Astrocyte (in vitro differentiated cells and primary cell): Measurements from ENCODE around the gene GPR82. TPM values are rescaled to one million over a fixed set of nuclear protein-coding genes. Genes with fewer than 3 reads are reported as not detected.
A peak's percentile ranks its signal among the peaks of the same experiment; 100 is the strongest.

Source experiments
- DNase-seq: peaks from one replicate; pipeline ENCODE4 v3.0.0-alpha.2; 2010; ENCODE audit warnings: low read depth
- FAIRE-seq: peaks from 2 replicates; lab custom pipeline; 2011; peaks lifted over from hg19 to GRCh38; lab: Jason Lieb, UNC
- H2AFZ ChIP-seq: 2 replicates; pipeline ENCODE4 v1.6.0; 2012; ENCODE audit warnings: low read depth, low read length, inconsistent platforms
- H3K27ac ChIP-seq: 2 replicates; pipeline ENCODE4 v1.5.1; 2011; ENCODE audit warnings: low read depth, low read length, inconsistent platforms
- H3K27me3 ChIP-seq: 2 replicates; pipeline ENCODE4 v1.6.0; 2011; ENCODE audit warnings: low read length, inconsistent platforms; ENCODE audit not compliant: insufficient read depth
- H3K36me3 ChIP-seq: 2 replicates; pipeline ENCODE4 v1.5.1; 2011; ENCODE audit warnings: low read length, inconsistent platforms; ENCODE audit not compliant: insufficient read depth
- H3K4me1 ChIP-seq: 2 replicates; pipeline ENCODE4 v1.5.1; 2011; ENCODE audit warnings: low read length, inconsistent platforms; ENCODE audit not compliant: insufficient read depth
- H3K4me2 ChIP-seq: 2 replicates; pipeline ENCODE4 v1.6.0; 2012; ENCODE audit warnings: low read length, inconsistent platforms
- H3K4me3 ChIP-seq: 2 replicates; pipeline ENCODE4 v1.5.1; 2011; ENCODE audit warnings: low read depth, mild to moderate bottlenecking, low read length, inconsistent platforms; ENCODE audit not compliant: insufficient read depth
- H3K79me2 ChIP-seq: 2 replicates; pipeline ENCODE4 v1.6.0; 2012; ENCODE audit warnings: mild to moderate bottlenecking, low read length, inconsistent platforms; ENCODE audit not compliant: insufficient read depth
- H3K9ac ChIP-seq: 2 replicates; pipeline ENCODE4 v1.6.0; 2012; ENCODE audit warnings: mild to moderate bottlenecking, low read length, inconsistent platforms
- H3K9me3 ChIP-seq: 2 replicates; pipeline ENCODE4 v1.5.1; 2012; ENCODE audit warnings: low read depth, mild to moderate bottlenecking, low read length, inconsistent platforms; ENCODE audit not compliant: insufficient read depth
- H4K20me1 ChIP-seq: 2 replicates; pipeline ENCODE4 v1.6.0; 2012; ENCODE audit warnings: low read length, inconsistent platforms; ENCODE audit not compliant: insufficient read depth
- H3K27ac Mint-ChIP-seq: one replicate; pipeline ENCODE4 v1.8.0; 2021; ENCODE audit warnings: mild to moderate bottlenecking, mixed read lengths; ENCODE audit not compliant: unreplicated experiment
- H3K27me3 Mint-ChIP-seq: one replicate; pipeline ENCODE4 v1.8.0; 2021; ENCODE audit warnings: low read depth, mixed read lengths; ENCODE audit not compliant: unreplicated experiment
- H3K36me3 Mint-ChIP-seq: one replicate; pipeline ENCODE4 v1.8.0; 2021; ENCODE audit warnings: low read depth, mixed read lengths; ENCODE audit not compliant: unreplicated experiment
- H3K4me1 Mint-ChIP-seq: one replicate; pipeline ENCODE4 v1.8.0; 2021; ENCODE audit warnings: low read depth, mixed read lengths; ENCODE audit not compliant: unreplicated experiment
- H3K4me3 Mint-ChIP-seq: one replicate; pipeline ENCODE4 v1.8.0; 2021; ENCODE audit warnings: mild to moderate bottlenecking, moderate library complexity, mixed read lengths; ENCODE audit not compliant: unreplicated experiment
- H3K9me3 Mint-ChIP-seq: one replicate; pipeline ENCODE4 v1.8.0; 2021; ENCODE audit warnings: mild to moderate bottlenecking, mixed read lengths; ENCODE audit not compliant: unreplicated experiment
- EZH2 ChIP-seq: IDR thresholded peaks from 2 replicates; pipeline ENCODE4 v1.6.1; 2012; ENCODE audit warnings: mild to moderate bottlenecking, low read length, inconsistent platforms; ENCODE audit not compliant: insufficient read depth
- total RNA-seq: library from RNA; stranded (reverse); gene quantifications from 2 replicates; pipeline ENCODE4 v1.2.1, GENCODE V29; 2021
- TF ChIP-seq, protein P1 (sequence below): IDR thresholded peaks from 2 replicates; pipeline ENCODE4 v1.5.1; 2011; ENCODE audit warnings: low read depth, mild to moderate bottlenecking, inconsistent platforms, low read length, moderate library complexity; ENCODE audit not compliant: insufficient read depth

Gene GPR82
- total RNA-seq, 1 donor from 2014 or later = not detected

DNA sequence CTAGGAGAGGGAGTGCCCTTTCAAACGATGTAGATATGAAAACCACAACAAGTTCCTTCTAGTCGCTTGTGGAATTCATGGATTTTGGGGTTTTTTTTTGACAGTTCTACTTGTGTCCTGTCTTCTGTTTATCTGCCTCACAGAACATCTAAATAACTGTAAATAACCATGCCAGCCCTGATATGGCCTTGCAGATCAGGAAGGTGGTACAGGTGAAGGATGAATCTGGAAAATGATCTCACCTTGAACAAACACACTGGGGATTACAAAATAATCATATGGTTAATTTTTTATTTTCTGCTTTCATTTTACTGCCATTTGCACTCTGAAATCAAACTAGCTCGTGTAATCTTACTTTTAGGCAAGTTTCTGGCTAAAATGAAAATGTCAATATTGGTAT, 37.2 kb downstream of the GPR82 start:
- no peak for FAIRE-seq
- Histone ChIP-seq H4K20me1 (no peaks in the 10 kb centered on the region), H3K4me2 (no peak overlapping the region), H3K4me1 (no peaks in the 10 kb centered on the region), H3K36me3 (no peaks in the 10 kb centered on the region), H3K4me3 (no peak overlapping the region), H3K9me3 (no peaks in the 10 kb centered on the region), H2AFZ (no peak overlapping the region), H3K27me3 (no peaks in the 10 kb centered on the region), H3K9ac (no peak overlapping the region), H3K79me2 (no peaks in the 10 kb centered on the region), H3K27ac (no peak overlapping the region)
- Mint-ChIP-seq H3K9me3 (no peaks in the 10 kb centered on the region), H3K27ac (no peak overlapping the region), H3K27me3 (no peaks in the 10 kb centered on the region), H3K36me3 (no peaks in the 10 kb centered on the region), H3K4me1 (peaks cover 12% of the 10 kb centered on the region), H3K4me3 (no peak overlapping the region)
- DNase-seq = no peak
- TF ChIP-seq, protein P1, sequence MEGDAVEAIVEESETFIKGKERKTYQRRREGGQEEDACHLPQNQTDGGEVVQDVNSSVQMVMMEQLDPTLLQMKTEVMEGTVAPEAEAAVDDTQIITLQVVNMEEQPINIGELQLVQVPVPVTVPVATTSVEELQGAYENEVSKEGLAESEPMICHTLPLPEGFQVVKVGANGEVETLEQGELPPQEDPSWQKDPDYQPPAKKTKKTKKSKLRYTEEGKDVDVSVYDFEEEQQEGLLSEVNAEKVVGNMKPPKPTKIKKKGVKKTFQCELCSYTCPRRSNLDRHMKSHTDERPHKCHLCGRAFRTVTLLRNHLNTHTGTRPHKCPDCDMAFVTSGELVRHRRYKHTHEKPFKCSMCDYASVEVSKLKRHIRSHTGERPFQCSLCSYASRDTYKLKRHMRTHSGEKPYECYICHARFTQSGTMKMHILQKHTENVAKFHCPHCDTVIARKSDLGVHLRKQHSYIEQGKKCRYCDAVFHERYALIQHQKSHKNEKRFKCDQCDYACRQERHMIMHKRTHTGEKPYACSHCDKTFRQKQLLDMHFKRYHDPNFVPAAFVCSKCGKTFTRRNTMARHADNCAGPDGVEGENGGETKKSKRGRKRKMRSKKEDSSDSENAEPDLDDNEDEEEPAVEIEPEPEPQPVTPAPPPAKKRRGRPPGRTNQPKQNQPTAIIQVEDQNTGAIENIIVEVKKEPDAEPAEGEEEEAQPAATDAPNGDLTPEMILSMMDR = no peak
- no peak for TF ChIP-seq EZH2

DNA sequence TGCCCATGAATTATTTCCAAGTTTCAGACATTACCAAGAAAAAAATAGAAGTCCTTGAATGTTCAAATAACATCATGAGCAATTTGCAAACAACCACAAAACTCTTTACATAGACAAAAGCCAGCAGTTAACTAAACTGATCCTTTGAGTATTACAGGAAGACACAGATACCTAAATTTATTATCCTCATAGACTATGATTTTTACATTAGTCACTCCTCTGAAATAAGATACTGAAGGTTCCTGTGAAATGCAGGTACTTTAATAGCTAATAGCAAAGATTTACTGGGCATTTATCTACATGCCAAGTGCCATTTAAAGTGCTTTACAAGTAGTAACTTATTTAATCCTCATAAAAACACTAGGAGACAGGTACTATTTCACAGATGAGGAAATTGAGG, 37.7 kb downstream of the GPR82 start:
- Histone ChIP-seq H4K20me1 (no peaks in the 10 kb centered on the region), H3K4me2 (no peak overlapping the region), H3K36me3 (no peaks in the 10 kb centered on the region), H3K9ac (no peak overlapping the region), H3K79me2 (no peaks in the 10 kb centered on the region), H3K27ac (no peak overlapping the region), H3K27me3 (no peaks in the 10 kb centered on the region), H2AFZ (no peak overlapping the region), H3K4me1 (no peaks in the 10 kb centered on the region), H3K9me3 (no peaks in the 10 kb centered on the region), H3K4me3 (no peak overlapping the region)
- Mint-ChIP-seq H3K9me3 (no peaks in the 10 kb centered on the region), H3K27ac (no peak overlapping the region), H3K4me3 (no peak overlapping the region), H3K36me3 (no peaks in the 10 kb centered on the region), H3K4me1 (peaks cover 12% of the 10 kb centered on the region), H3K27me3 (no peaks in the 10 kb centered on the region)
- peak; percentile 93 for FAIRE-seq
- no peak for DNase-seq
- TF ChIP-seq, protein P1 = no peak
- TF ChIP-seq EZH2 = no peak

DNA sequence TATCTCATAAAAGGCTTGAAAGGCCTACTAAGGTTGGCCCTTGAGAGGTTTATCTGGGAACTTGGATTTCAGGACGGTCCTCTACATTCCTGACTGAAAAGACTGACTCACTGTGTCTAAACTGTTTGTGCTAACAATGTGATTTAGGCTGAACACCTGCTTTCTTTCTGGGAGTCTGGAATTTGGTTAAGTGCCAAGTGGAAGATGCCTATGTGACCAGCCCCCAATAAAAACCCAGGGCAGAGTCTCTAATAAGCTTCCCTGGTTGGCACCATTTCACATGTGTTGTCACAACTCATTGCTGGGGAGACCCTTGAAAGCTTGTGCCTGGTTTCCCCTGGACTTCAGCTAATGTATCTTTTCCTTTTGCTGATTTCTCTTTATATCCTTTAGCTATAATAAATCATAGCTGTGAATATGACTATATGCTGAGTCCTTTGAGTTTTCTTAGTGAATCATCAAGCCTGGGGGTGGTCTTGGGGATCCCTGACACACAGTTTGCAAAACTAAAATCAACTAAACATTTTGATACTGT, 55.1 kb downstream of the GPR82 start:
- no peak for TF ChIP-seq EZH2
- TF ChIP-seq, protein P1 = no peak
- peak; percentile 71 for DNase-seq
- Histone ChIP-seq H3K4me2 (peak overlapping the region; percentile 69), H3K9me3 (no peaks in the 10 kb centered on the region), H3K4me1 (peaks cover 8% of the 10 kb centered on the region), H3K9ac (peak overlapping the region; percentile 65), H3K27ac (peak overlapping the region; percentile 89), H4K20me1 (peaks cover 4% of the 10 kb centered on the region), H3K36me3 (no peaks in the 10 kb centered on the region), H3K27me3 (no peaks in the 10 kb centered on the region), H2AFZ (no peak overlapping the region), H3K79me2 (no peaks in the 10 kb centered on the region), H3K4me3 (no peak overlapping the region)
- peaks cover 9% of the 10 kb centered on the region for H3K4me1 Mint-ChIP-seq
- H3K36me3 Mint-ChIP-seq = no peaks in the 10 kb centered on the region
- H3K27ac Mint-ChIP-seq = peak overlapping the region; percentile 62
- FAIRE-seq = peak; percentile 94
- no peak overlapping the region for H3K4me3 Mint-ChIP-seq
- H3K27me3 Mint-ChIP-seq = no peaks in the 10 kb centered on the region
- H3K9me3 Mint-ChIP-seq = no peaks in the 10 kb centered on the region
